SK-N-MC (cell line): ENCODE results near the gene RHOJ.
A peak's percentile ranks its signal among the peaks of the same experiment; 100 is the strongest.
"Not testable (repeated sequence)": the region's sequence is repeated elsewhere in the genome, so short reads cannot be mapped to it uniquely, and the experiment has no call there.

Source experiments
- DNase-seq: peaks from one replicate; pipeline ENCODE4 v3.0.0-alpha.2; 2011; ENCODE audit warnings: low read depth, low spot score
- H3K27ac ChIP-seq: fragments of 200-600 bp; sonication (generic); 2 replicates; pipeline ENCODE4 v1.5.1; 2016; ENCODE audit warnings: mixed run types
- H3K36me3 ChIP-seq: fragments of 200-600 bp; sonication (generic); 2 replicates; pipeline ENCODE4 v1.6.1; 2017; ENCODE audit warnings: antibody characterized with exemption, low read length, mixed read lengths; ENCODE audit not compliant: insufficient read depth
- H3K4me3 ChIP-seq: fragments of 200-600 bp; sonication (generic); 2 replicates; pipeline ENCODE4 v1.5.1; 2016
- H3K9ac ChIP-seq: fragments of 200-600 bp; sonication (generic); 2 replicates; pipeline ENCODE4 v1.8.0; 2017; ENCODE audit warnings: mixed run types, mixed read lengths; ENCODE audit not compliant: insufficient read length
- H3K9me3 ChIP-seq: fragments of 200-600 bp; sonication (generic); 2 replicates; pipeline ENCODE4 v1.6.1; 2017; ENCODE audit warnings: low read depth, mild to moderate bottlenecking, antibody characterized with exemption, low read length, moderate library complexity, mixed read lengths
- EZH2 ChIP-seq: fragments of 200-600 bp; sonication (generic); IDR thresholded peaks from one replicate; pipeline ENCODE4 v1.6.1; 2017; ENCODE audit warnings: antibody characterized with exemption
- FOXP2 ChIP-seq: optimal IDR thresholded peaks from 2 replicates; pipeline ENCODE3; 2011; ENCODE audit warnings: mild to moderate bottlenecking, moderate library complexity; ENCODE audit not compliant: insufficient read depth; ENCODE audit errors: extremely low read length, control extremely low read depth
- POLR2AphosphoS5 ChIP-seq: IDR thresholded peaks from 2 replicates; pipeline ENCODE4 v1.6.1; 2012; ENCODE audit warnings: mild to moderate bottlenecking, low read depth, low read length, borderline replicate concordance

The RHOJ gene

DNA sequence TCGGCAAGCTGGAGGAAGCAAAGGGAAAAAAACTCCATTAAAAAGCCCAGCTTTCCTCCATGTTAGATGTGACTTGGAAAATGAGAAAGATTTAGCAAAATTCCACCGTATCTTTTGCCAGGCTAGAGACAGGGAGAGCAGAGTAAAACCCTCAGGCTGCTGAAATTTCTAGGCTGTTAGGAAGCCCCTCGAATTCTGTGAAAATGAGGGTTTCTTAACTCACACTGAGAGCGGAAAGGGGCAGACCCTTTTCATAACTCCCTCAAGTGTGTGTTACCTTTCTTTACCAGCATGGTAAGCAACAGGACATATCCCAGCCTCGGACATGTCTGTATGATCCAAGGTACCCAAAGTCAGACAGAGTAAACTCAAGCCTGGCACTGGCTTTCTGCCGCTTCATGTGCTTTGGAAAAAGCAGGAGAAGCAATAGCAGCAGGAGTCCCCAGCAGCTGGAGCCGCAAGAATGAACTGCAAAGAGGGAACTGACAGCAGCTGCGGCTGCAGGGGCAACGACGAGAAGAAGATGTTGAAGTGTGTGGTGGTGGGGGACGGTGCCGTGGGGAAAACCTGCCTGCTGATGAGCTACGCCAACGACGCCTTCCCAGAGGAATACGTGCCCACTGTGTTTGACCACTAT lies at the start of gene RHOJ:
Gene RHOJ, plus strand, starts transcription at position 37 of the 637 bp plus-strand sequence. Its CDS starts 427 bp downstream, at position 464.
- H3K9me3 ChIP-seq, result no peaks in the 10 kb centered on the region
- H3K9ac ChIP-seq, result peak within 1 kb of the TSS; percentile 69
- no peaks in the 10 kb centered on the region for H3K36me3 ChIP-seq
- TF ChIP-seq EZH2, result no peak
- TF ChIP-seq FOXP2, result no peak
- TF ChIP-seq POLR2AphosphoS5, result no peak
- DNase-seq, result peak; percentile 44
- H3K27ac ChIP-seq, result peak within 1 kb of the TSS; percentile 89
- H3K4me3 ChIP-seq, result peak within 1 kb of the TSS; percentile 80

DNA sequence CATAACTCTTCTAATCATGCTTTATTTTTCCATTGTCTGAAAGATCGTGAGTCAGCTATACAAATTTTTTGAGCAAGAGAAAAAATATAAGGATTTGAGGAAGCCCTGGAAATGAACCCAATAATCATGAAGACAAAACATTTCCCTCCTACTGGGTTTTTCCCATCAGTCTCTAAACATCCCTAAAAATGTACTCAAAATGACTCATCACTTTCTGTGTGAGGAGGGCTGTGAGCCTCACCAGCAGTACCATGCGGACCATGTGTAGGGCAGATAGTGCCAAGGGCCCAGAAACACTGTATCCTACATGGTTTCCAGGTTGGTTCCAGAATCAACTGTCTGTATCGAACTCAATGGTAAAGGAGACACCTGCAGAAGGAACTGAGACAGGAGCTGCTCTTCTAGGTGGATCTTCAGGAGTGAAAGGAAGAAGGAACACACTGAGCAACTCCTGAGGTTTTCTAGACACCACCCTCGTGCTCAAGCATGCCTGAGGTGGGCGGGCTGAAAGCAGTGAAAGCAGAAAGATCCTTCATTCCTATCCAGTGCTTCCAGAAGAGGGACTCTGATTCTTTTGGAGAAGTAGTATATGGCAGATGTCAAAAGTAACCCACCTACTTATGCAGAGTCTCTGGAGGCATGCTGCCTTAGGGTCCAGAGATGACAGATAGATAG lies 48.6 kb upstream of the RHOJ start:
- H3K9me3 ChIP-seq, result no peaks in the 10 kb centered on the region
- H3K4me3 ChIP-seq, result no peak overlapping the region
- H3K9ac ChIP-seq, result no peak overlapping the region
- TF ChIP-seq FOXP2 (no peak), POLR2AphosphoS5 (no peak), EZH2 (no peak)
- DNase-seq, result no peak
- no peaks in the 10 kb centered on the region for H3K36me3 ChIP-seq
- no peak overlapping the region for H3K27ac ChIP-seq

DNA sequence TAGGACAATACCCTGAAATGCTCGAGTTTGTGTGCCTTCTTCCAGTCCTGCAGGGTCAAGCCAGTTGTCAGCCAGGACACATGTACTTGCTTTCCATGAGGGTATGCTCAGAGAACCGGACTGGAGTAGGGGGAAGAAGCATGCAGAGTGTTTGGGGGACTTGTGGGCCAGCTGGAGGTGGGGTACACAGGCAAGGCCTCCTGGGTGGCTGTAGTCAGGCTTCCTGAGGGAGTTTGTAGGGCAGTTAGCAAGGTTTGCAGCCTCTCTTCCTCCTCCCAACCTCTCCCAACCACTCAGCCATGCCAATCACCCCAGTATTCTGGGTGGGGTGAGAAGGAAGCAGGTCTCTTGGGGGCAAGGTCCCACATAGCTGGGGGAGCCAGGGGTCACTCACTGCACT lies 47.0 kb upstream of the RHOJ start:
- Histone ChIP-seq H3K9me3 (no peaks in the 10 kb centered on the region), H3K27ac (no peak overlapping the region), H3K36me3 (no peaks in the 10 kb centered on the region), H3K9ac (no peak overlapping the region), H3K4me3 (no peak overlapping the region)
- DNase-seq, result no peak
- TF ChIP-seq FOXP2 (no peak), EZH2 (no peak), POLR2AphosphoS5 (no peak)

DNA sequence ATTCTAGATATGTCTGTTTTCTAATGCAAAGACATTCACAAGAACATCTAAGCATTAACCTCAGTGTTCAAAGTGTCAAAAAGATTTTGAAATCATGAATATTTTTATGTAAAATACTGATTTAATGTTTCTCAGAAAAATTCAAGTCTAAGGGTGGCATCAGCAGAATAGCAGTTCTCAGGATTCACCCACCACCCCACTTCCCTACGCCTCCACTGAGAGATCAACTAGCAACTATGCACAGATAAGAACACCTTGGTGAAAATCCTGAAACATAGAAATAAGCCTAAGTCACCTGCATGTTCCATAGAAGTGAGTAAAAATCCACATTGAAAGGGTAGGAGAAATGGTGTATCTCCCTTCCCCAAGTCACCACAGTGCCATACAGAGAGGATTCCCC lies 40.9 kb upstream of the RHOJ start:
- H3K9ac ChIP-seq, result no peak overlapping the region
- H3K9me3 ChIP-seq, result no peaks in the 10 kb centered on the region
- no peak overlapping the region for H3K4me3 ChIP-seq
- no peak for TF ChIP-seq EZH2
- TF ChIP-seq FOXP2, result no peak
- no peak for TF ChIP-seq POLR2AphosphoS5
- no peak for DNase-seq
- H3K36me3 ChIP-seq, result no peaks in the 10 kb centered on the region
- H3K27ac ChIP-seq, result no peak overlapping the region

DNA sequence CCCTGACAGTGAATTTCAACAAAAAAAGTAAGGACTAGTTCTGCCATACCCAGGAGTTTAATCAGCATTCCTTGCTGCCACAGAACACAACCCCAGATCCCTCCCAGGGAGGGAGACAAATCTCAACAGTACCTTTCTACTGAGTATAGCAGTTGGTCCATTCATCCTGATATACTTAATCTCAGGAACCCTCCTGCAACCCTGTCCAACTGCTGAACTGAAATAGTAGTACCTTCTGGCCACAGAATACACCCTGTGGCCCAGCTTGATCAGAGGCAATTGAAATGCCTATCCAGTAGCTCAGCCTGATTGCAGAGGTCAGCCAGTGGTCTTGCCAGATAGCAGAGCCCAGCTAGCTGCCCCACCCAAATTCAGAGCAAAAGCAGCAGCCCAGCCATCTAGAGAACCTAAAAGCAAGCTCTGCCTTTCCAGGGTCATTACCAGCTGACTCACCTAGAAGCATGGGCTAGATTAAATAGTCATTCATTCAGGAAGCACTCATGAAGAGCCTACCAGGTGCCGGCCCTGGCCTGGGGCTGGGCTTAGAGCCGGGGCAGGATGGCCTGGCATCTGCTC lies 40.0 kb upstream of the RHOJ start:
- TF ChIP-seq POLR2AphosphoS5 (no peak), FOXP2 (no peak), EZH2 (no peak)
- H3K9me3 ChIP-seq, result no peaks in the 10 kb centered on the region
- no peak for DNase-seq
- no peak overlapping the region for H3K4me3 ChIP-seq
- H3K36me3 ChIP-seq, result no peaks in the 10 kb centered on the region
- H3K9ac ChIP-seq, result no peak overlapping the region
- no peak overlapping the region for H3K27ac ChIP-seq

DNA sequence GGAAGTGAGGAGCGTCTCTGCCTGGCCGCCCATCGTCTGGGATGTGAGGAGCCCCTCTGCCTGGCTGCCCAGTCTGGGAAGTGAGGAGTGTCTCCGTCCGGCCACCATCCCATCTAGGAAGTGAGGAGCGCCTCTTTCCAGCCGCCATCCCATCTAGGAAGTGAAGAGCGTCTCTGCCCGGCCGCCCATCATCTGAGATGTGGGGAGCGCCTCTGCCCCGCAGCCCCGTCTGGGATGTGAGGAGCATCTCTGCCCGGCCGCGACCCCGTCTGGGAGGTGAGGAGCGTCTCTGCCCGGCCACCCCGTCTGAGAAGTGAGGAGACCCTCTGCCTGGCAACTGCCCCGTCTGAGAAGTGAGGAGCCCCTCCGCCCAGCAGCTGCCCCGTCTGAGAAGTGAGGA lies 39.0 kb upstream of the RHOJ start:
- not testable (repeated sequence) for H3K4me3 ChIP-seq, H3K9me3 ChIP-seq, H3K9ac ChIP-seq, DNase-seq, H3K27ac ChIP-seq, H3K36me3 ChIP-seq

DNA sequence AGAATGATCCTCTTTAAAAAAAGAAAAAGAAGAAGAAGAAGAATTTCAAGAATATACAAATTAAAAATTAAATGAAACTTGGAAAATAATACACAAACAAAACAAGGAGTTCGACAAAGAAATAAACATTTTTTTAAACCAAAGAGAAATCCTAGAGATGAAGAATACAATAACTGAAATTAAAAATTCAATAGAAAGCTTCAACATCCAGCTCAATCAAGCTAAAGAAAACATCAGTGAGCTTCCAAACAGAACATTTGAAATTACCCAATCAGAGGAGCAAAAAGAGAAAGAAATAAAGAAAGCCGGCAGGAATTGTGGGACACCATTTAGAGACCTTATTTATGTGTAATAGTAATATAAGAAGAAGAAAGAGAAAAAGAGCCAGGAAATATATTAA lies 37.2 kb upstream of the RHOJ start:
- H3K27ac ChIP-seq, result no peak overlapping the region
- no peaks in the 10 kb centered on the region for H3K36me3 ChIP-seq
- TF ChIP-seq FOXP2 (no peak), POLR2AphosphoS5 (no peak), EZH2 (no peak)
- no peak overlapping the region for H3K9ac ChIP-seq
- no peak overlapping the region for H3K4me3 ChIP-seq
- no peaks in the 10 kb centered on the region for H3K9me3 ChIP-seq
- no peak for DNase-seq

DNA sequence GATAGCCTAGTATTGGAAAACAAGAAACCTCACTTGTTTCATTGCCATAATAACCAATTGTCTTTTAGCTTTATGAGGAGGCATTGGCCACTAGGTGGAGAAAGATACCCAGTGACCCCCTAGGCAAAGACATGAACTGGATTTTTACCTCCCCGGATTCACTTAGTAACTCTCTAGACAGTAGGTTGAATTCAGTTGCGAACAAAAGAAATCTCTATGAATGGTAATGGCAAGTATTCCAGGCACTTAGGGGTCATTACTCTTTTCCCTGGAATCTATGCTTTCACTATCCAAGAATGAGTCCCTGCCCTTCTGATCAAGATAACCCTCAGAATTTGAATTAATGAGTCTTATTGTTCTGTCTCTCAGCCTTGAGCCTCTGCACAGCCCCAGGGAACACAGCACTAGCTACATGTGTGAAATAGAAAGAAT lies 29.5 kb upstream of the RHOJ start:
- H3K4me3 ChIP-seq, result no peak overlapping the region
- no peaks in the 10 kb centered on the region for H3K36me3 ChIP-seq
- TF ChIP-seq EZH2 (no peak), FOXP2 (no peak), POLR2AphosphoS5 (no peak)
- DNase-seq, result no peak
- H3K27ac ChIP-seq, result no peak overlapping the region
- H3K9ac ChIP-seq, result no peak overlapping the region
- H3K9me3 ChIP-seq, result no peaks in the 10 kb centered on the region

DNA sequence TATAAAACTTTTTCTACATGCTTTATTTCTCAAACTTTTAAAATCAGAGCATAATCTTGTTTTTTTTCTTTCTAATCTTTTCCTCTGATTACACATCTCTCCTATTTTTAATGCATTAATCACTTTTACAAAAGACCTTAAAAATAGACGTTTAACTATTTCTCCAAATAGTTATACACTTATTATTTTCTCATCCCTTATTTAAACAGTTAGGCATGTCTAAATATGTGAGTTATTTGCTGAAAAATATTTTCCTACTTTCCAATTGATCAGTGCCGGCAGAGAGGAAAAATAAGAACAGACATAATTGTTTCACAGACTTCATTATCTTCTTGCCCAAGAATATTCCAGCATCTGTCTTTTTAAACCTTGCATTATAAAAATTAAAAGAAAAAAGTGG lies 28.7 kb upstream of the RHOJ start:
- H3K27ac ChIP-seq, result no peak overlapping the region

More for the DNA sequence above, 28.7 kb upstream of the RHOJ start:
- Histone ChIP-seq H3K9me3 (no peaks in the 10 kb centered on the region), H3K4me3 (no peak overlapping the region), H3K9ac (no peak overlapping the region), H3K36me3 (no peaks in the 10 kb centered on the region)
- DNase-seq, result no peak
- TF ChIP-seq EZH2, result no peak
- no peak for TF ChIP-seq FOXP2
- no peak for TF ChIP-seq POLR2AphosphoS5
